Erythroblast (primary cell): ENCODE results near the gene LRAT.

Source experiments
- GATA1 ChIP-seq: IDR thresholded peaks from 2 replicates; pipeline ENCODE4 v1.6.1; 2011; ENCODE audit warnings: low read depth, mild to moderate bottlenecking, control low read depth, low read length, moderate library complexity
- POLR2A ChIP-seq: IDR thresholded peaks from 2 replicates; pipeline ENCODE4 v1.6.1; 2011; ENCODE audit warnings: mild to moderate bottlenecking, low read length

DNA sequence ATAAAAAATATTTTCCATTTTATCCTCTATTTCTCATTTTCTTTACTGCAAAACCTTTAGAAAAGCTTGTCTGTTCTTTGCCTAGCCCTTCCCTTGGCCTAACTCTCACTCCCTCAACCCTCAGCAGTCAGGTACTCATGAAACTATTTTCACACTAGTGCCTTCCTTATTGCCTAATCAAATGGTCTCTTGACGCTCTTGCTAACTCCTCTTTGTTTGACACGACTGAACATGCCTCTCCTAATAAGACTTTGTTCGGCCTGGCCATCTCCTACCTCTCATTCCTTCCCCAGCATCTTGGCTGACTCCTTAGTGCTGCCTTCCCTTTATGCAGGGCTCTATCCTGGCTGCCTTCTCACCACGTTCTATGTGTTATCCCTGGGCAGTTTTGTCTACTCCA is 11.1 kb upstream of the LRAT start:
- TF ChIP-seq POLR2A, result no peak
- no peak for TF ChIP-seq GATA1
